ENCODE data around the gene RSBN1L. TPM values are rescaled to one million over a fixed set of nuclear protein-coding genes. Genes with fewer than 3 reads are reported as not detected.
A peak's percentile ranks its signal among the peaks of the same experiment; 100 is the strongest.

The RSBN1L gene
- polyA plus RNA-seq, 1 of the 3 experiments (the other 2 are of a cell fraction): 6.5 TPM

GRCh38 chr7:77752016-77752415 lies 55.8 kb downstream of the RSBN1L start:
- Histone ChIP-seq H4K20me1 (ENCODE audit: insufficient read depth) (no peaks in the 10 kb centered on the region), H2AFZ (ENCODE audit: low read depth) (no peak overlapping the region), H3K27ac (ENCODE audit: low read depth in 2 of 2, low read length in 1 of 2) (no peak overlapping the region), H3K36me3 (replicated peaks in 1 of 2; ENCODE audit: control insufficient read depth in 1 of 2, insufficient read depth in 2 of 2, low read length in 1 of 2) (peaks cover 19 to 22% of the 10 kb centered on the region in 2 experiments), H3K4me2 (no peak overlapping the region), H3K9ac (no peak overlapping the region), H3K4me3 (ENCODE audit: low read depth in 2 of 2, low read length in 1 of 2) (no peak overlapping the region), H3K27me3 (ENCODE audit: insufficient read depth) (no peaks in the 10 kb centered on the region), H3K79me2 (ENCODE audit: insufficient read depth) (peaks cover 20% of the 10 kb centered on the region; the same call in 1 of the 2 replicates), H3K9me2 (no peaks in the 10 kb centered on the region), H3K9me3 (no peaks in the 10 kb centered on the region), H3F3A (replicated peaks; ENCODE audit: insufficient read depth) (no peaks in the 10 kb centered on the region), H3K4me1 (ENCODE audit: control insufficient read depth in 1 of 2, insufficient read depth in 2 of 2, low read depth in 1 of 2, low read length in 1 of 2) (peaks cover 3 to 6% of the 10 kb centered on the region in 2 experiments; a peak in 2 of 4 replicates)
- DNase-seq: no peak
- ChIA-PET POLR2A (no interaction called here), CTCF (interaction anchor here (1.5 to 12.4 kb wide), 2 partner anchors 55 to 98 kb away, joined by 4 to 392 read pairs; no protein-coding TSS in a partner anchor)
- 89% methylated on average over 2 of the region's 2 CpGs for WGBS (ENCODE audit: low lambda C conversion rate)
- no peak for TF ChIP-seq TAF1 (IDR thresholded peaks at IDR 0.05; ENCODE audit: borderline replicate concordance, low read depth, low read length)
- TF ChIP-seq RFX5 (IDR thresholded peaks at IDR 0.05; ENCODE audit: low read length): no peak
- TF ChIP-seq FOXM1 (IDR thresholded peaks at IDR 0.05; ENCODE audit: low read depth): no peak
- TF ChIP-seq GATA2 (CRISPR knock-in tag; IDR thresholded peaks at IDR 0.05): peak; percentile 39; the same call in 1 of the 2 replicates
- no peak for TF ChIP-seq RCOR1 (IDR thresholded peaks at IDR 0.05; ENCODE audit: low read length)

GRCh38 chr7:77753173-77753572 lies 56.9 kb downstream of the RSBN1L start:
- POLR2A ChIA-PET: no interaction called here
- no peaks in the 10 kb centered on the region for H3F3A ChIP-seq (replicated peaks; ENCODE audit: insufficient read depth)
- H4K20me1 ChIP-seq (ENCODE audit: insufficient read depth): no peaks in the 10 kb centered on the region
- no peaks in the 10 kb centered on the region for H3K9me3 ChIP-seq
- no peak overlapping the region for H3K9ac ChIP-seq
- H3K4me2 ChIP-seq: no peak overlapping the region
- no peak overlapping the region for H3K4me3 ChIP-seq (ENCODE audit: low read depth in 2 of 2, low read length in 1 of 2)
- CTCF ChIA-PET: interaction anchor here (1.2 to 12.4 kb wide), 5 partner anchors 9 to 99 kb away, joined by 3 to 392 read pairs (median 4); partner anchors contain the start of gene RSBN1L
- H3K27me3 ChIP-seq (ENCODE audit: insufficient read depth): no peaks in the 10 kb centered on the region
- 71% methylated on average over 1 of the region's 1 CpG for WGBS (ENCODE audit: low lambda C conversion rate)
- DNase-seq: no peak
- H2AFZ ChIP-seq (ENCODE audit: low read depth): no peak overlapping the region
- H3K27ac ChIP-seq (ENCODE audit: low read depth in 2 of 2, low read length in 1 of 2): no peak overlapping the region
- H3K4me1 ChIP-seq (ENCODE audit: control insufficient read depth in 1 of 2, insufficient read depth in 2 of 2, low read depth in 1 of 2, low read length in 1 of 2): peaks cover 3 to 6% of the 10 kb centered on the region in 2 experiments; a peak in 2 of 4 replicates
- peaks cover 20% of the 10 kb centered on the region; the same call in 1 of the 2 replicates for H3K79me2 ChIP-seq (ENCODE audit: insufficient read depth)
- peaks cover 19 to 22% of the 10 kb centered on the region in 2 experiments for H3K36me3 ChIP-seq (replicated peaks in 1 of 2; ENCODE audit: control insufficient read depth in 1 of 2, insufficient read depth in 2 of 2, low read length in 1 of 2)
- TF ChIP-seq SMC3 (IDR thresholded peaks at IDR 0.05; ENCODE audit: low read depth, low read length) (no peak), CTCF (IDR thresholded peaks at IDR 0.05) (no peak)
- no peaks in the 10 kb centered on the region for H3K9me2 ChIP-seq

- Histone ChIP-seq H3K4me1 (ENCODE audit: control insufficient read depth in 1 of 2, insufficient read depth in 2 of 2, low read depth in 1 of 2, low read length in 1 of 2) (peaks cover 0 to 4% of the 10 kb centered on the region in 2 experiments; a peak in 1 of 4 replicates), H3K36me3 (replicated peaks in 1 of 2; ENCODE audit: control insufficient read depth in 1 of 2, insufficient read depth in 2 of 2, low read length in 1 of 2) (peaks cover 2 to 4% of the 10 kb centered on the region in 2 experiments), H3K4me2 (no peak overlapping the region), H3K4me3 (ENCODE audit: low read depth in 2 of 2, low read length in 1 of 2) (no peak overlapping the region), H3K79me2 (ENCODE audit: insufficient read depth) (peaks cover 57% of the 10 kb centered on the region), H3F3A (replicated peaks; ENCODE audit: insufficient read depth) (peaks cover 6% of the 10 kb centered on the region), H2AFZ (ENCODE audit: low read depth) (no peak overlapping the region), H3K27me3 (ENCODE audit: insufficient read depth) (no peaks in the 10 kb centered on the region), H4K20me1 (ENCODE audit: insufficient read depth) (no peaks in the 10 kb centered on the region), H3K27ac (ENCODE audit: low read depth in 2 of 2, low read length in 1 of 2) (no peak overlapping the region), H3K9ac (no peak overlapping the region), H3K9me2 (no peaks in the 10 kb centered on the region), H3K9me3 (no peaks in the 10 kb centered on the region)
- POLR2A ChIA-PET: interaction anchor here (1.3 to 1.6 kb wide), 2 partner anchors 62 to 106 kb away, joined by 3 to 5 read pairs; partner anchors contain the start of gene RSBN1L
- TF ChIP-seq MEF2A (IDR thresholded peaks at IDR 0.05; ENCODE audit: borderline replicate concordance, low read depth) (no peak), MXI1 (IDR thresholded peaks at IDR 0.05; ENCODE audit: low read depth, low read length) (no peak)
- 85% methylated on average over 1 of the region's 1 CpG for WGBS (ENCODE audit: low lambda C conversion rate)
- CTCF ChIA-PET: interaction anchor here (1.1 to 12.4 kb wide), 7 partner anchors 15 to 103 kb away, joined by 3 to 392 read pairs (median 4); partner anchors contain the start of gene RSBN1L
- no peak for DNase-seq
Observed at GRCh38 chr7:77757589-77757988, 61.3 kb downstream of the RSBN1L start.
